K562 (cell line): ENCODE measurements around the gene FBXW8. TPM values are rescaled to one million over a fixed set of nuclear protein-coding genes. Genes with fewer than 3 reads are reported as not detected.
A peak's percentile ranks its signal among the peaks of the same experiment; 100 is the strongest.

Experiments used
- ATAC-seq: fragments of 200-7000 bp; cut with Tn5 transposase; 3 replicates; pipeline ENCODE4 v1.9.1; 2020; ENCODE audit warnings: moderate library complexity
- BruUV-seq: library from RNA; stranded (reverse); fragments of 400-500 nt; replicated peaks from 2 replicates; lab custom pipeline; 2021; lab: Mats Ljungman, UMichigan
- CTCF ChIA-PET: fragments of 300-600 bp; formaldehyde crosslinking; extraction: SDS; loops from one replicate; lab custom pipeline; 2021; ENCODE audit warnings: low intra/inter-chr PET ratio; lab: Yijun Ruan, JAX
- POLR2A ChIA-PET: fragments of 300-600, 350-650 bp; sonication (Branson Sonifier 250); formaldehyde crosslinking; extraction: SDS; loops from one replicate; lab custom pipeline; 2021; ENCODE audit warnings: antibody characterized with exemption, inconsistent platforms; lab: Yijun Ruan, JAX
- DNase-seq, 4 experiments: peaks; one replicate each; pipeline versions ENCODE4 v3.0.0 to v3.0.0-alpha.2; 2011 to 2018; ENCODE audit warnings: low spot score in 3 of 4, mixed read lengths in 3 of 4; ENCODE audit errors: extremely low read depth in 1 of 4
- FAIRE-seq: peaks from 2 replicates; lab custom pipeline; 2011; peaks lifted over from hg19 to GRCh38; lab: Jason Lieb, UNC
- H2AFZ ChIP-seq: 2 replicates; pipeline ENCODE4 v1.6.0; 2011; ENCODE audit warnings: low read depth, low read length, control low read depth, inconsistent platforms
- H3K27ac ChIP-seq: fragments of 200-600 bp; 3 replicates; pipeline ENCODE4 v1.8.0; 2011; ENCODE audit warnings: low read depth, mild to moderate bottlenecking, control low read depth, inconsistent platforms, low read length, moderate library complexity, mixed read lengths; ENCODE audit errors: extremely low read depth
- H3K27me3 ChIP-seq, 2 experiments: fragments of 300-600 bp in 1 of 2; 2 replicates in 1 of 2; 3 replicates in 1 of 2; pipeline versions ENCODE4 v1.6.0 to v1.8.0; 2011; ENCODE audit warnings: inconsistent platforms in 2 of 2, low read length in 2 of 2, mild to moderate bottlenecking in 1 of 2, mixed read lengths in 1 of 2, moderate library complexity in 1 of 2; ENCODE audit not compliant: control insufficient read depth in 2 of 2, insufficient read depth in 2 of 2
- H3K36me3 ChIP-seq: fragments of 300-600 bp; 3 replicates; pipeline ENCODE4 v1.8.0; 2011; ENCODE audit warnings: mild to moderate bottlenecking, low read length, inconsistent platforms; ENCODE audit not compliant: control insufficient read depth, insufficient read depth
- H3K4me1 ChIP-seq, 2 experiments: fragments of 200-600 bp in 1 of 2; replicated peaks in 1 of 2; 2 replicates in 1 of 2; 3 replicates in 1 of 2; pipeline versions ENCODE4 v1.5.1 to v1.8.0; 2011; ENCODE audit warnings: inconsistent platforms in 2 of 2, low read length in 2 of 2, mild to moderate bottlenecking in 1 of 2, mixed read lengths in 1 of 2, moderate library complexity in 1 of 2; ENCODE audit not compliant: control insufficient read depth in 2 of 2, insufficient read depth in 2 of 2
- H3K4me2 ChIP-seq: 2 replicates; pipeline ENCODE4 v1.6.1; 2011; ENCODE audit warnings: low read length, control low read depth, inconsistent platforms, mixed read lengths; ENCODE audit not compliant: insufficient read depth
- H3K4me3 ChIP-seq: fragments of 200-600 bp; sonication (generic), shearing (Covaris generic); 2 replicates; pipeline ENCODE4 v1.5.1; 2016; ENCODE audit warnings: control low read depth, inconsistent platforms
- H3K79me2 ChIP-seq: fragments of 200-600 bp; 3 replicates; pipeline ENCODE4 v1.8.0; 2011; ENCODE audit warnings: low read length, inconsistent platforms; ENCODE audit not compliant: control insufficient read depth, insufficient read depth
- H3K9ac ChIP-seq, 2 experiments: 2 replicates each; pipeline versions ENCODE4 v1.6.0 to v1.6.1; 2011; ENCODE audit warnings: low read depth in 2 of 2, low read length in 2 of 2, control low read depth in 1 of 2, inconsistent platforms in 1 of 2, mild to moderate bottlenecking in 1 of 2, mixed read lengths in 1 of 2; ENCODE audit not compliant: insufficient read depth in 1 of 2
- H3K9me1 ChIP-seq: one replicate; pipeline ENCODE4 v1.6.0; 2011; ENCODE audit warnings: inconsistent platforms, mild to moderate bottlenecking, low read length, moderate library complexity; ENCODE audit not compliant: control insufficient read depth, insufficient read depth
- H3K9me3 ChIP-seq: replicated peaks from 2 replicates; pipeline ENCODE4 v1.5.1; 2011; ENCODE audit warnings: low read depth, low read length, inconsistent platforms; ENCODE audit not compliant: control insufficient read depth, insufficient read depth
- H4K20me1 ChIP-seq: replicated peaks from 2 replicates; pipeline ENCODE4 v1.6.1; 2011; ENCODE audit warnings: low read length, inconsistent platforms, mixed read lengths; ENCODE audit not compliant: control insufficient read depth, insufficient read depth
- LCOR ChIP-seq: sonication (generic); formaldehyde crosslinking; IDR thresholded peaks from 2 replicates; pipeline ENCODE4 v1.8.0; 2022; ENCODE audit warnings: mild to moderate bottlenecking, missing genetic modification reagents
- LEF1 ChIP-seq: fragments of 450-650 bp; IDR thresholded peaks from 2 replicates; pipeline ENCODE4 v1.6.1; 2016; ENCODE audit warnings: mild to moderate bottlenecking
- NFRKB ChIP-seq: fragments of 450-650 bp; IDR thresholded peaks from 2 replicates; pipeline ENCODE4 v1.6.1; 2016; ENCODE audit warnings: low read depth
- RFX1 ChIP-seq: fragments of 450-650 bp; IDR thresholded peaks from 2 replicates; pipeline ENCODE4 v1.6.1; 2016; ENCODE audit warnings: mild to moderate bottlenecking, moderate library complexity
- RHOXF2B ChIP-seq: fragments of 250-450 bp; sonication (Bioruptor Pico); conservative IDR thresholded peaks from 2 replicates; pipeline ENCODE4 v1.5.1; 2021
- WHSC1 ChIP-seq: IDR thresholded peaks from one replicate; pipeline ENCODE4 v1.6.1; 2012; ENCODE audit warnings: low read length, control low read depth, inconsistent platforms
- ZFP1 ChIP-seq: fragments of 450-650 bp; formaldehyde crosslinking; IDR thresholded peaks from 2 replicates; pipeline ENCODE4 v1.4.0; 2020; ENCODE audit warnings: mild to moderate bottlenecking, mixed read lengths
- ZNF224 ChIP-seq: sonication (generic); formaldehyde crosslinking; IDR thresholded peaks from 2 replicates; pipeline ENCODE4 v1.8.0; 2022; ENCODE audit warnings: mild to moderate bottlenecking, missing genetic modification reagents
- ZNF253 ChIP-seq: fragments of 250-450 bp; sonication (Bioruptor Pico); conservative IDR thresholded peaks from 2 replicates; pipeline ENCODE4 v1.6.1; 2021; ENCODE audit warnings: mild to moderate bottlenecking
- ZSCAN29 ChIP-seq: fragments of 450-650 bp; IDR thresholded peaks from 2 replicates; pipeline ENCODE4 v1.6.1; 2017
- WGBS: fragments of 100-300 bp; shearing (Covaris generic); methylation state at CpG from one replicate; pipeline ENCODE4 v1.1.6; 2016; ENCODE audit warnings: low coverage, mixed read lengths; ENCODE audit not compliant: insufficient coverage; ENCODE audit errors: missing lambda C conversion rate; 5-methylcytosine and 5-hydroxymethylcytosine counted together
- in situ Hi-C: fragments of 300-500 bp; cut with MboI; formaldehyde crosslinking; loops from 4 replicates; pipeline ENCODE4 v1.15.0; 2018; ENCODE audit warnings: inconsistent platforms, mixed read lengths
- intact Hi-C: fragments of 100-400 bp; cut with micrococcal nuclease; formaldehyde crosslinking; loops from 2 replicates; pipeline ENCODE4 v1.14.2; 2022
- polyA plus RNA-seq, 8 experiments: library from polyadenylated mRNA; depleted of rRNA in 4 of 8; stranded (reverse) in 5 of 8; unstranded in 3 of 8; fragments of >200 nt; fragmentation: Nextera tagmentation in 2 of 8; fragmentation: Illumina TruSeq in 1 of 8; extraction: Ambion mirVana in 2 of 8; extraction: Trizol in 1 of 8; gene quantifications; 2 replicates each; pipeline versions ENCODE4 v1.2.1 to v1.2.3, GENCODE V29; 2011 to 2014; ENCODE audit warnings: inconsistent platforms in 1 of 8, missing spikeins in 1 of 8
- total RNA-seq, 7 experiments: library from RNA; depleted of rRNA in 6 of 7; stranded (reverse); fragments of >200 nt in 6 of 7; fragmentation: Illumina TruSeq in 2 of 7; extraction: Trizol in 2 of 7; gene quantifications; 2 replicates each; pipeline versions ENCODE4 v1.2.1 to v1.2.3, GENCODE V29; 2011 to 2021; ENCODE audit warnings: low replicate concordance in 1 of 7
- TF ChIP-seq, protein P1 (sequence below): fragments of 450-650 bp; formaldehyde crosslinking; IDR thresholded peaks from 2 replicates; pipeline ENCODE4 v1.4.0; 2020; ENCODE audit warnings: mild to moderate bottlenecking, mixed read lengths
- TF ChIP-seq, protein P2 (sequence below), 2 experiments: fragments of 450-650 bp in 1 of 2; sonication (generic) in 1 of 2; formaldehyde crosslinking in 1 of 2; IDR thresholded peaks; 2 replicates each; pipeline versions ENCODE4 v1.7.1 to v1.9.0; 2016 to 2022; ENCODE audit warnings: inconsistent platforms in 1 of 2, mild to moderate bottlenecking in 1 of 2, missing genetic modification reagents in 1 of 2

FBXW8 gene
- total and polyA plus RNA-seq, 9 of the 15 experiments (the other 6 are each of a cell fraction or from before 2014, with no cell fraction given) = 0.58 to 8.3 (median 4.4) TPM

DNA sequence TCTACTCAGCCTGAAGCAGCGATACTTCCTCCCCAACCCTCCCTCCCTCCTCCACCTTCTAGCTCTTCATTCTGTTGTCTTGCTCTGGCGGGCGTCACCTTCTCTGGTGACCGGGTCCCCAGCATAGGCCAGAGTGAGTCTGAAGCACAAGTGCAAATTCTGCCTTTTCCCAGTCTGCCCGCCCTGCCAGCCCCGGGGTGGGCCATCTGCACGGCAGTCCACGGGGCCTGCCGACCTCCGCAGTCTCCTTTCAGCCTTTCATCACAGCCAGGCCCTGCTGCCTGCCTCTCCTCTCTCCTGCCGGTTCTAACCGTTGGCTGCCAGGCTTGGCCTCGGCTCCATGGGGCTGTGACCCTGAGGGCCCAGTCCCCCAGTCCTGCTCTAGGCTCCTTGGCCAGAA lies 129.7 kb downstream of the FBXW8 start (continued):
- TF ChIP-seq RHOXF2B (CRISPR knock-in tag) (no peak), NFRKB (no peak), ZFP1 (no peak), RFX1 (no peak), ZNF253 (CRISPR knock-in tag) (no peak), LEF1 (no peak), ZNF224 (CRISPR knock-in tag) (no peak)
- TF ChIP-seq, protein P1, sequence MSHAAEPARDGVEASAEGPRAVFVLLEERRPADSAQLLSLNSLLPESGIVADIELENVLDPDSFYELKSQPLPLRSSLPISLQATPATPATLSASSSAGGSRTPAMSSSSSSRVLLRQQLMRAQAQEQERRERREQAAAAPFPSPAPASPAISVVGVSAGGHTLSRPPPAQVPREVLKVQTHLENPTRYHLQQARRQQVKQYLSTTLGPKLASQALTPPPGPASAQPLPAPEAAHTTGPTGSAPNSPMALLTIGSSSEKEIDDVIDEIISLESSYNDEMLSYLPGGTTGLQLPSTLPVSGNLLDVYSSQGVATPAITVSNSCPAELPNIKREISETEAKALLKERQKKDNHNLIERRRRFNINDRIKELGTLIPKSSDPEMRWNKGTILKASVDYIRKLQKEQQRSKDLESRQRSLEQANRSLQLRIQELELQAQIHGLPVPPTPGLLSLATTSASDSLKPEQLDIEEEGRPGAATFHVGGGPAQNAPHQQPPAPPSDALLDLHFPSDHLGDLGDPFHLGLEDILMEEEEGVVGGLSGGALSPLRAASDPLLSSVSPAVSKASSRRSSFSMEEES (CRISPR knock-in tag) = no peak

DNA sequence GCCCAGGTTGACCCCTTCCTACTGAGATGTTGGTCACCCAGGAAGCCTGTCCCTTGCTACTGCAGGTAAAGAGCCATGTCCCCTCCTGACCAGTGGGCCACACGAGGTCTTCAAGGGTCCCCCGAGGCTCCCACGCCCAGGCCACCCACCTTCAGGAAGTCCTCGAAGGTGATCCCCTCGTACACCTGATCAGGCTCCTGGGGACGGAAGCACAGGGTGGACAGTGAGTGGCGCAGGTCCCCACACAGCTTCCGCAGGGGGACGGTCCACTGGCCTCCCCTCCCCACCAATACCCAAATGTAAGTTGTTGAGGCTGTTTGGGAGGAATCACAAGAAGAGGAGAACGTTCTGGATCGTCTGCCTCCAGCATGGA lies 131.0 kb downstream of the FBXW8 start:
- in situ Hi-C loops = no loop called here
- CTCF ChIA-PET = interaction anchor here (1.2 kb wide), 1 partner anchor 16 kb away, joined by 3 read pairs; no protein-coding TSS in a partner anchor
- POLR2A ChIA-PET = interaction anchor here (0.6 to 2.9 kb wide), 6 partner anchors 8 to 23 kb away, joined by 3 to 14 read pairs (median 5); no protein-coding TSS in a partner anchor
- peak; percentile 50 for TF ChIP-seq WHSC1
- TF ChIP-seq, protein P2, sequence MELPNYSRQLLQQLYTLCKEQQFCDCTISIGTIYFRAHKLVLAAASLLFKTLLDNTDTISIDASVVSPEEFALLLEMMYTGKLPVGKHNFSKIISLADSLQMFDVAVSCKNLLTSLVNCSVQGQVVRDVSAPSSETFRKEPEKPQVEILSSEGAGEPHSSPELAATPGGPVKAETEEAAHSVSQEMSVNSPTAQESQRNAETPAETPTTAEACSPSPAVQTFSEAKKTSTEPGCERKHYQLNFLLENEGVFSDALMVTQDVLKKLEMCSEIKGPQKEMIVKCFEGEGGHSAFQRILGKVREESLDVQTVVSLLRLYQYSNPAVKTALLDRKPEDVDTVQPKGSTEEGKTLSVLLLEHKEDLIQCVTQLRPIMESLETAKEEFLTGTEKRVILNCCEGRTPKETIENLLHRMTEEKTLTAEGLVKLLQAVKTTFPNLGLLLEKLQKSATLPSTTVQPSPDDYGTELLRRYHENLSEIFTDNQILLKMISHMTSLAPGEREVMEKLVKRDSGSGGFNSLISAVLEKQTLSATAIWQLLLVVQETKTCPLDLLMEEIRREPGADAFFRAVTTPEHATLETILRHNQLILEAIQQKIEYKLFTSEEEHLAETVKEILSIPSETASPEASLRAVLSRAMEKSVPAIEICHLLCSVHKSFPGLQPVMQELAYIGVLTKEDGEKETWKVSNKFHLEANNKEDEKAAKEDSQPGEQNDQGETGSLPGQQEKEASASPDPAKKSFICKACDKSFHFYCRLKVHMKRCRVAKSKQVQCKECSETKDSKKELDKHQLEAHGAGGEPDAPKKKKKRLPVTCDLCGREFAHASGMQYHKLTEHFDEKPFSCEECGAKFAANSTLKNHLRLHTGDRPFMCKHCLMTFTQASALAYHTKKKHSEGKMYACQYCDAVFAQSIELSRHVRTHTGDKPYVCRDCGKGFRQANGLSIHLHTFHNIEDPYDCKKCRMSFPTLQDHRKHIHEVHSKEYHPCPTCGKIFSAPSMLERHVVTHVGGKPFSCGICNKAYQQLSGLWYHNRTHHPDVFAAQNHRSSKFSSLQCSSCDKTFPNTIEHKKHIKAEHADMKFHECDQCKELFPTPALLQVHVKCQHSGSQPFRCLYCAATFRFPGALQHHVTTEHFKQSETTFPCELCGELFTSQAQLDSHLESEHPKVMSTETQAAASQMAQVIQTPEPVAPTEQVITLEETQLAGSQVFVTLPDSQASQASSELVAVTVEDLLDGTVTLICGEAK (IDR thresholded peaks at IDR 0.05) = 0 out of 2 replicates have a peak, but pooled peaks have one; percentile 7
- TF ChIP-seq, protein P2 (CRISPR knock-in tag; IDR thresholded peaks at IDR 0.05) = no peak
- 0 out of 2 replicates have a peak, but pooled peaks have one; percentile 29 for TF ChIP-seq LCOR (CRISPR knock-in tag)
- TF ChIP-seq ZSCAN29 = no peak

More for the DNA sequence above, 131.0 kb downstream of the FBXW8 start:
- Histone ChIP-seq H3K4me2 (peak overlapping the region; percentile 79), H3K36me3 (peaks cover 6% of the 10 kb centered on the region; the same call in 2 of the 3 replicates), H3K4me3 (no peak overlapping the region), H4K20me1 (no peaks in the 10 kb centered on the region), H3K9me1 (no peaks in the 10 kb centered on the region), H2AFZ (peak overlapping the region; percentile 36; the same call in 1 of the 2 replicates), H3K4me1 (peaks cover 49 to 82% of the 10 kb centered on the region in 2 experiments), H3K9ac (peak overlapping the region; percentile 25 to 53; a peak in 3 of 4 replicates), H3K27me3 (no peaks in the 10 kb centered on the region), H3K79me2 (no peaks in the 10 kb centered on the region), H3K9me3 (no peaks in the 10 kb centered on the region), H3K27ac (peak overlapping the region; percentile 74; the same call in 2 of the 3 replicates)
- intact Hi-C loops = no loop called here
- 51% methylated on average over 11 of the region's 11 CpGs for WGBS
- no peak for DNase-seq
- FAIRE-seq = no peak
- no peak for ATAC-seq
- no TSS peak for BruUV-seq
